ENCODE data around the gene THEMIS.

DNA sequence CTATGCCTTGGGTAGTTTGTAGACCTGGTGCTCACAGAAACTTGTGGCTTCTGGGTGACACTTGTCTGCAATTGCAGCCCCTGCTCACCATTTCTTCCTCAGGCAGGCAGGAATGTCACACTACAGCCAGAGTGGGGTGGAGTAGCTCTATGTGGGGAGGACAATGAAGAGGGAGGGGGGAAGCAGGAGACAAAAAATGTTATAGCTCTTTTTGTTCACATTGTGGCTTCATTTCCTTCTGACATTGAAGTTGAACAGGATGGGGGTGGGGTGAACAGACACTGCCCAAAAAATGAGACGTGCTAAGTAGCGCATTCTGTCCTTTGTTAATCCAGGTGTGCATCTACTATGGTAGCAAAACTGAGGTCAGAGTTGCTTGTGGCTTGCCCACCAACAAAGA, at the start of gene THEMIS:
- TF ChIP-seq, protein P1, sequence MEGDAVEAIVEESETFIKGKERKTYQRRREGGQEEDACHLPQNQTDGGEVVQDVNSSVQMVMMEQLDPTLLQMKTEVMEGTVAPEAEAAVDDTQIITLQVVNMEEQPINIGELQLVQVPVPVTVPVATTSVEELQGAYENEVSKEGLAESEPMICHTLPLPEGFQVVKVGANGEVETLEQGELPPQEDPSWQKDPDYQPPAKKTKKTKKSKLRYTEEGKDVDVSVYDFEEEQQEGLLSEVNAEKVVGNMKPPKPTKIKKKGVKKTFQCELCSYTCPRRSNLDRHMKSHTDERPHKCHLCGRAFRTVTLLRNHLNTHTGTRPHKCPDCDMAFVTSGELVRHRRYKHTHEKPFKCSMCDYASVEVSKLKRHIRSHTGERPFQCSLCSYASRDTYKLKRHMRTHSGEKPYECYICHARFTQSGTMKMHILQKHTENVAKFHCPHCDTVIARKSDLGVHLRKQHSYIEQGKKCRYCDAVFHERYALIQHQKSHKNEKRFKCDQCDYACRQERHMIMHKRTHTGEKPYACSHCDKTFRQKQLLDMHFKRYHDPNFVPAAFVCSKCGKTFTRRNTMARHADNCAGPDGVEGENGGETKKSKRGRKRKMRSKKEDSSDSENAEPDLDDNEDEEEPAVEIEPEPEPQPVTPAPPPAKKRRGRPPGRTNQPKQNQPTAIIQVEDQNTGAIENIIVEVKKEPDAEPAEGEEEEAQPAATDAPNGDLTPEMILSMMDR (conservative IDR thresholded peaks at IDR 0.05; ENCODE audit: low read depth in 2 of 2): no peak
- TF ChIP-seq POLR2AphosphoS5 (IDR thresholded peaks at IDR 0.05; ENCODE audit: low read depth) (no peak), EZH2phosphoT487 (IDR thresholded peaks at IDR 0.05; ENCODE audit: unreplicated experiment) (no peak), EZH2 (IDR thresholded peaks at IDR 0.05; ENCODE audit: low read depth, unreplicated experiment) (no peak), CREB1 (CRISPR knock-in tag; IDR thresholded peaks at IDR 0.05; ENCODE audit: low read depth) (no peak), REST (IDR thresholded peaks at IDR 0.05; ENCODE audit: unreplicated experiment) (no peak), ETS1 (IDR thresholded peaks at IDR 0.05) (no peak), STAT1 (IDR thresholded peaks at IDR 0.05; ENCODE audit: unreplicated experiment) (no peak), ZNF462 (CRISPR knock-in tag; IDR thresholded peaks at IDR 0.05) (no peak), JUNB (IDR thresholded peaks at IDR 0.05; ENCODE audit: unreplicated experiment) (no peak), ZNF331 (CRISPR knock-in tag; IDR thresholded peaks at IDR 0.05; ENCODE audit: low read depth) (no peak), ZNF114 (CRISPR knock-in tag; IDR thresholded peaks at IDR 0.05) (no peak)
